GM23338 (cell line): ENCODE measurements around the gene MSANTD1.

Experiments used
- CREB1 ChIP-seq: fragments of 250-450 bp; sonication (Bioruptor Pico); IDR thresholded peaks from 2 replicates; pipeline ENCODE4 v1.5.0; 2020; ENCODE audit warnings: low read depth, mild to moderate bottlenecking, moderate library complexity
- ETS1 ChIP-seq: IDR thresholded peaks from 2 replicates; pipeline ENCODE4 v1.6.1; 2016; ENCODE audit warnings: antibody characterized with exemption
- EZH2 ChIP-seq: fragments of 200-600 bp; sonication (generic); IDR thresholded peaks from one replicate; pipeline ENCODE4 v1.8.0; 2017; ENCODE audit warnings: antibody characterized with exemption, mild to moderate bottlenecking, low read depth; ENCODE audit not compliant: unreplicated experiment
- EZH2phosphoT487 ChIP-seq: fragments of 200-600 bp; sonication (generic); IDR thresholded peaks from one replicate; pipeline ENCODE4 v1.8.1; 2018; ENCODE audit warnings: antibody characterized with exemption; ENCODE audit not compliant: unreplicated experiment
- JUNB ChIP-seq: IDR thresholded peaks from one replicate; pipeline ENCODE4 v1.6.1; 2016; ENCODE audit warnings: antibody characterized with exemption; ENCODE audit not compliant: unreplicated experiment
- POLR2AphosphoS5 ChIP-seq: IDR thresholded peaks from 2 replicates; pipeline ENCODE4 v1.6.1; 2016; ENCODE audit warnings: antibody characterized with exemption, low read depth
- REST ChIP-seq: IDR thresholded peaks from one replicate; pipeline ENCODE4 v1.6.1; 2018; ENCODE audit warnings: antibody characterized with exemption; ENCODE audit not compliant: unreplicated experiment
- ZNF114 ChIP-seq: fragments of 250-450 bp; sonication (Bioruptor Pico); IDR thresholded peaks from 2 replicates; pipeline ENCODE4 v1.5.0; 2020; ENCODE audit warnings: mild to moderate bottlenecking, moderate library complexity
- ZNF331 ChIP-seq: fragments of 250-450 bp; sonication (Bioruptor Pico); IDR thresholded peaks from 2 replicates; pipeline ENCODE4 v1.5.0; 2020; ENCODE audit warnings: low read depth, mild to moderate bottlenecking, moderate library complexity
- TF ChIP-seq, protein P1 (sequence below), 2 experiments: fragments of 200-600 bp in 1 of 2; sonication (generic) in 1 of 2; conservative IDR thresholded peaks; 2 replicates each; pipeline versions ENCODE4 v1.5.1 to v1.6.1; 2016 to 2017; ENCODE audit warnings: antibody characterized with exemption in 2 of 2, low read depth in 2 of 2, mild to moderate bottlenecking in 2 of 2, moderate library complexity in 1 of 2
- TF ChIP-seq, protein P2 (sequence below): fragments of 250-450 bp; sonication (Bioruptor Pico); IDR thresholded peaks from 2 replicates; pipeline ENCODE4 v1.5.0; 2020; ENCODE audit warnings: mild to moderate bottlenecking, moderate library complexity

DNA sequence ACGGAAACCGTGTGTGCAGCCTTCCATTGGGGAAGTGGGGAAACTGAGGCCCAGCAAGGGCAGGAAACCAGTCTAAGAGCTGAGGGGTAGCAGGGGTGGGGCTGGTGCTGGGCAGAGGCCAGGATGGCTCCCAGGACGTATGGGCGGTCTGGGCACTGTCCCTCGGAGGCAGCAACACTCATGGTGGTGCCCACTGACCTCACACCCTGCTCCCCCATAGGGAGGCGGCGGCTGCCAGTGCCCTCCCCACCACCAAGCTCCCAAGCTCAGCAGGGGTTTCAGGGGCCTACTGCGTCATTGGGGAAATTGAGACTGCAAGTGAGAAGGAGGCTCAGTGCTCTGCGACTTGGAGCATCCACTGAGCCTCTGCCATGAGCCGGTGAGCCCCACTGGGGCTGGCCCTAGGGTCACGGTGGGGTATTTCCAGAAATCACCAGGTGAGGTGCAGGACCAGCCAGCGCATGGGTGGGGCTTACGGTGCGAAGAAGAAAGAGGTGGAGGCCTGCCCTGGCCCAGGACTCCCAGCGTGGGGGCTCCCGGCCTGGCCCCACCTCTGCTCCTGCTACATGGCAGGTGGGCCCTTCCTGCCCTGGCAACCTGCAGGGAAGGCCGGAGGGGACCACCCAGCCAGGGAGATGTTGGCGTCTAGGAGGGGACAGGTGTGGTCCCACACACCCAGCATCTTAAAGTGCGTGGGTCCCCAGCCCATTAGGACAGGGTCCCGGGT is 915 bp downstream of the MSANTD1 start:
- TF ChIP-seq EZH2 (no peak), JUNB (no peak), POLR2AphosphoS5 (no peak), EZH2phosphoT487 (no peak), CREB1 (no peak), REST (no peak), ZNF331 (CRISPR knock-in tag) (no peak), ETS1 (no peak), ZNF114 (no peak)
- TF ChIP-seq, protein P1, sequence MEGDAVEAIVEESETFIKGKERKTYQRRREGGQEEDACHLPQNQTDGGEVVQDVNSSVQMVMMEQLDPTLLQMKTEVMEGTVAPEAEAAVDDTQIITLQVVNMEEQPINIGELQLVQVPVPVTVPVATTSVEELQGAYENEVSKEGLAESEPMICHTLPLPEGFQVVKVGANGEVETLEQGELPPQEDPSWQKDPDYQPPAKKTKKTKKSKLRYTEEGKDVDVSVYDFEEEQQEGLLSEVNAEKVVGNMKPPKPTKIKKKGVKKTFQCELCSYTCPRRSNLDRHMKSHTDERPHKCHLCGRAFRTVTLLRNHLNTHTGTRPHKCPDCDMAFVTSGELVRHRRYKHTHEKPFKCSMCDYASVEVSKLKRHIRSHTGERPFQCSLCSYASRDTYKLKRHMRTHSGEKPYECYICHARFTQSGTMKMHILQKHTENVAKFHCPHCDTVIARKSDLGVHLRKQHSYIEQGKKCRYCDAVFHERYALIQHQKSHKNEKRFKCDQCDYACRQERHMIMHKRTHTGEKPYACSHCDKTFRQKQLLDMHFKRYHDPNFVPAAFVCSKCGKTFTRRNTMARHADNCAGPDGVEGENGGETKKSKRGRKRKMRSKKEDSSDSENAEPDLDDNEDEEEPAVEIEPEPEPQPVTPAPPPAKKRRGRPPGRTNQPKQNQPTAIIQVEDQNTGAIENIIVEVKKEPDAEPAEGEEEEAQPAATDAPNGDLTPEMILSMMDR (conservative IDR thresholded peaks at IDR 0.05; ENCODE audit: low read depth in 2 of 2), result no peak
- TF ChIP-seq, protein P2, sequence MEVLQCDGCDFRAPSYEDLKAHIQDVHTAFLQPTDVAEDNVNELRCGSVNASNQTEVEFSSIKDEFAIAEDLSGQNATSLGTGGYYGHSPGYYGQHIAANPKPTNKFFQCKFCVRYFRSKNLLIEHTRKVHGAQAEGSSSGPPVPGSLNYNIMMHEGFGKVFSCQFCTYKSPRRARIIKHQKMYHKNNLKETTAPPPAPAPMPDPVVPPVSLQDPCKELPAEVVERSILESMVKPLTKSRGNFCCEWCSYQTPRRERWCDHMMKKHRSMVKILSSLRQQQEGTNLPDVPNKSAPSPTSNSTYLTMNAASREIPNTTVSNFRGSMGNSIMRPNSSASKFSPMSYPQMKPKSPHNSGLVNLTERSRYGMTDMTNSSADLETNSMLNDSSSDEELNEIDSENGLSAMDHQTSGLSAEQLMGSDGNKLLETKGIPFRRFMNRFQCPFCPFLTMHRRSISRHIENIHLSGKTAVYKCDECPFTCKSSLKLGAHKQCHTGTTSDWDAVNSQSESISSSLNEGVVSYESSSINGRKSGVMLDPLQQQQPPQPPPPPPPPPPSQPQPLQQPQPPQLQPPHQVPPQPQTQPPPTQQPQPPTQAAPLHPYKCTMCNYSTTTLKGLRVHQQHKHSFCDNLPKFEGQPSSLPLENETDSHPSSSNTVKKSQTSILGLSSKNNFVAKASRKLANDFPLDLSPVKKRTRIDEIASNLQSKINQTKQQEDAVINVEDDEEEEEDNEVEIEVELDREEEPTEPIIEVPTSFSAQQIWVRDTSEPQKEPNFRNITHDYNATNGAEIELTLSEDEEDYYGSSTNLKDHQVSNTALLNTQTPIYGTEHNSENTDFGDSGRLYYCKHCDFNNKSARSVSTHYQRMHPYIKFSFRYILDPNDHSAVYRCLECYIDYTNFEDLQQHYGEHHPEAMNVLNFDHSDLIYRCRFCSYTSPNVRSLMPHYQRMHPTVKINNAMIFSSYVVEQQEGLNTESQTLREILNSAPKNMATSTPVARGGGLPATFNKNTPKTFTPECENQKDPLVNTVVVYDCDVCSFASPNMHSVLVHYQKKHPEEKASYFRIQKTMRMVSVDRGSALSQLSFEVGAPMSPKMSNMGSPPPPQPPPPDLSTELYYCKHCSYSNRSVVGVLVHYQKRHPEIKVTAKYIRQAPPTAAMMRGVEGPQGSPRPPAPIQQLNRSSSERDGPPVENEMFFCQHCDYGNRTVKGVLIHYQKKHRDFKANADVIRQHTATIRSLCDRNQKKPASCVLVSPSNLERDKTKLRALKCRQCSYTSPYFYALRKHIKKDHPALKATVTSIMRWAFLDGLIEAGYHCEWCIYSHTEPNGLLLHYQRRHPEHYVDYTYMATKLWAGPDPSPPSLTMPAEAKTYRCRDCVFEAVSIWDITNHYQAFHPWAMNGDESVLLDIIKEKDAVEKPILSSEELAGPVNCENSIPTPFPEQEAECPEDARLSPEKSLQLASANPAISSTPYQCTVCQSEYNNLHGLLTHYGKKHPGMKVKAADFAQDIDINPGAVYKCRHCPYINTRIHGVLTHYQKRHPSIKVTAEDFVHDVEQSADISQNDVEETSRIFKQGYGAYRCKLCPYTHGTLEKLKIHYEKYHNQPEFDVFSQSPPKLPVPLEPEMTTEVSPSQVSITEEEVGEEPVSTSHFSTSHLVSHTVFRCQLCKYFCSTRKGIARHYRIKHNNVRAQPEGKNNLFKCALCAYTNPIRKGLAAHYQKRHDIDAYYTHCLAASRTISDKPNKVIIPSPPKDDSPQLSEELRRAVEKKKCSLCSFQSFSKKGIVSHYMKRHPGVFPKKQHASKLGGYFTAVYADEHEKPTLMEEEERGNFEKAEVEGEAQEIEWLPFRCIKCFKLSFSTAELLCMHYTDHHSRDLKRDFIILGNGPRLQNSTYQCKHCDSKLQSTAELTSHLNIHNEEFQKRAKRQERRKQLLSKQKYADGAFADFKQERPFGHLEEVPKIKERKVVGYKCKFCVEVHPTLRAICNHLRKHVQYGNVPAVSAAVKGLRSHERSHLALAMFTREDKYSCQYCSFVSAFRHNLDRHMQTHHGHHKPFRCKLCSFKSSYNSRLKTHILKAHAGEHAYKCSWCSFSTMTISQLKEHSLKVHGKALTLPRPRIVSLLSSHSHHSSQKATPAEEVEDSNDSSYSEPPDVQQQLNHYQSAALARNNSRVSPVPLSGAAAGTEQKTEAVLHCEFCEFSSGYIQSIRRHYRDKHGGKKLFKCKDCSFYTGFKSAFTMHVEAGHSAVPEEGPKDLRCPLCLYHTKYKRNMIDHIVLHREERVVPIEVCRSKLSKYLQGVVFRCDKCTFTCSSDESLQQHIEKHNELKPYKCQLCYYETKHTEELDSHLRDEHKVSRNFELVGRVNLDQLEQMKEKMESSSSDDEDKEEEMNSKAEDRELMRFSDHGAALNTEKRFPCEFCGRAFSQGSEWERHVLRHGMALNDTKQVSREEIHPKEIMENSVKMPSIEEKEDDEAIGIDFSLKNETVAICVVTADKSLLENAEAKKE, result no peak
